Activated CD4-positive, alpha-beta memory T cell treated with anti-CD3 and anti-CD28 coated beads for 36 hours (primary cell): Measurements from ENCODE around the gene OBI1. TPM values are rescaled to one million over a fixed set of nuclear protein-coding genes. Genes with fewer than 3 reads are reported as not detected.
A peak's percentile ranks its signal among the peaks of the same experiment; 100 is the strongest.

Source experiments
- CTCF ChIA-PET: fragments of 350-600 bp; sonication (Branson Sonifier 250); formaldehyde crosslinking; loops from one replicate; lab custom pipeline; 2021; ENCODE audit warnings: antibody characterized with exemption, inconsistent platforms; lab: Charles Lee
- POLR2A ChIA-PET: fragments of 350-600 bp; sonication (Branson Sonifier 250); formaldehyde crosslinking; loops from one replicate; lab custom pipeline; 2021; ENCODE audit warnings: antibody characterized with exemption; lab: Charles Lee
- DNase-seq: peaks from one replicate; pipeline ENCODE4 v3.0.0-alpha.2; 2020
- H3K27ac Mint-ChIP-seq: one replicate; pipeline ENCODE4 v1.8.0; 2021; ENCODE audit warnings: mixed read lengths
- H3K27me3 Mint-ChIP-seq: one replicate; pipeline ENCODE4 v1.8.0; 2021; ENCODE audit warnings: mixed read lengths
- H3K36me3 Mint-ChIP-seq: one replicate; pipeline ENCODE4 v1.8.0; 2021; ENCODE audit warnings: mixed read lengths
- H3K4me1 Mint-ChIP-seq: one replicate; pipeline ENCODE4 v1.8.0; 2021; ENCODE audit warnings: low read depth, mixed read lengths
- H3K4me3 Mint-ChIP-seq: one replicate; pipeline ENCODE4 v1.8.0; 2021; ENCODE audit warnings: mild to moderate bottlenecking, mixed read lengths
- H3K9me3 Mint-ChIP-seq: one replicate; pipeline ENCODE4 v1.8.0; 2021; ENCODE audit warnings: mixed read lengths
- intact Hi-C: fragments of 100-400 bp; cut with micrococcal nuclease; formaldehyde crosslinking; loops from one replicate; pipeline ENCODE4 v1.15.1; 2023
- total RNA-seq, 2 experiments: library from RNA; stranded (reverse); gene quantifications; one replicate each; pipeline ENCODE4 v1.2.3, GENCODE V29; 2021

The OBI1 gene
- 10 to 100 TPM; 17.6 TPM for total RNA-seq

- POLR2A ChIA-PET = no interaction called here
- CTCF ChIA-PET = no interaction called here
- DNase-seq = peak; percentile 93
These were observed at the start of gene OBI1 for GRCh38 chr13:78658630-78659449. TSS of gene OBI1 (minus strand) at chr13:78659155. CDS start at chr13:78659120, 35 bp downstream.

GRCh38 chr13:78701383-78701782 is 42.4 kb upstream of the OBI1 start:
- Mint-ChIP-seq H3K4me1 (no peaks in the 10 kb centered on the region), H3K4me3 (no peak overlapping the region), H3K27me3 (peaks cover 8% of the 10 kb centered on the region), H3K36me3 (no peaks in the 10 kb centered on the region), H3K27ac (no peak overlapping the region), H3K9me3 (peaks cover 4% of the 10 kb centered on the region)
- DNase-seq = no peak
- ChIA-PET CTCF (no interaction called here), POLR2A (no interaction called here)
- intact Hi-C loops = no loop called here

More at GRCh38 chr13:78658630-78659449, at the start of gene OBI1:
- H3K4me3 Mint-ChIP-seq = peak within 1 kb of the TSS; percentile 97
- peaks cover 11% of the 10 kb centered on the region for H3K36me3 Mint-ChIP-seq
- no peaks in the 10 kb centered on the region for H3K9me3 Mint-ChIP-seq
- H3K4me1 Mint-ChIP-seq = peaks cover 29% of the 10 kb centered on the region
- H3K27me3 Mint-ChIP-seq = no peaks in the 10 kb centered on the region
- intact Hi-C loops = loop anchor here (2.0 to 5.0 kb wide), 5 partner anchors 52 to 1368 kb away; no protein-coding TSS in a partner anchor
- peak within 1 kb of the TSS; percentile 91 for H3K27ac Mint-ChIP-seq

DNA sequence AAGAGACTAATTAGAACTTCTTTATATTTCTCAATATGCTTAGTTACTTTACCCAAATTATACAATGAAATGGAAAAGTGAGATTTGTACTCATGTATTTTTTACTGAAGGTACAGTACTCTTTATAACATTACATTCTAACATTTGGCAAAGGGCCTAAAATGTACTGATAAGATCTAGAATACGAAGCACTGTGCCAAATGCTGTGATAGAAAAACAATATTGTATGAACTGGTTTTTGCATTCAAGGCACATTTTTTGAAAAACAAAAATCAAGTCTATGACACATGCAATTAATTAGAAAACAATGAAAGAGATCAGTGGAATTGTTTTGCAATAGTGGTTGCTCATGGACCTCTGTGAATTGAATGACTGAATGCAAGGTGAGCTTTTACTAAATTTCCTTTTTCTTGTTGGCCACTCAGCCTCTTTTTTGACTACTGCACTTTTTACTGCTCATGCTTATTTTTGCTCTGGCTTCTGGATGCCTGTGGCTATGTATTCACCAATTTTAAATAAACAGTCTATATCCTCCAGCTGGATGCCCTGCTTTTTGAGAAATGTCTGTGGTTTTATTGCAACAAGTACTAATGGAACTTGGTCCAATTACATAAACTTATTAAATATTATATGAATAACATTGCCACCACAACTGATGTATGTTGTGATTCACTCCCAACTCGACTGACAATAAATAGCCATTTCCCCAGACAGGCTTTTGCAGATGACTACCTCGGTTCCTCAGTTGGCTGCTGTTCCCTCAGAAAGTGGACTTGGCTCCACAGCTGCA is 41.4 kb upstream of the OBI1 start:
- Mint-ChIP-seq H3K4me3 (no peak overlapping the region), H3K27ac (no peak overlapping the region), H3K9me3 (peaks cover 4% of the 10 kb centered on the region), H3K27me3 (peaks cover 12% of the 10 kb centered on the region), H3K4me1 (no peaks in the 10 kb centered on the region), H3K36me3 (no peaks in the 10 kb centered on the region)
- CTCF ChIA-PET = no interaction called here
- no peak for DNase-seq
- POLR2A ChIA-PET = no interaction called here
- intact Hi-C loops = no loop called here

GRCh38 chr13:78689011-78689410 is 30.1 kb upstream of the OBI1 start:
- Mint-ChIP-seq H3K4me3 (no peak overlapping the region), H3K9me3 (no peaks in the 10 kb centered on the region), H3K36me3 (peaks cover 2% of the 10 kb centered on the region), H3K4me1 (no peaks in the 10 kb centered on the region), H3K27ac (no peak overlapping the region), H3K27me3 (peaks cover 10% of the 10 kb centered on the region)
- no peak for DNase-seq
- ChIA-PET CTCF (no interaction called here), POLR2A (no interaction called here)
- intact Hi-C loops = no loop called here

GRCh38 chr13:78686461-78686860 is 27.5 kb upstream of the OBI1 start:
- Mint-ChIP-seq H3K4me3 (no peak overlapping the region), H3K4me1 (no peaks in the 10 kb centered on the region), H3K27me3 (peaks cover 23% of the 10 kb centered on the region), H3K9me3 (no peaks in the 10 kb centered on the region), H3K36me3 (peaks cover 2% of the 10 kb centered on the region), H3K27ac (no peak overlapping the region)
- POLR2A ChIA-PET = no interaction called here
- no peak for DNase-seq
- intact Hi-C loops = no loop called here
- CTCF ChIA-PET = no interaction called here

GRCh38 chr13:78680576-78681350 is 21.8 kb upstream of the OBI1 start:
- Mint-ChIP-seq H3K4me3 (no peak overlapping the region), H3K36me3 (peaks cover 2% of the 10 kb centered on the region), H3K4me1 (no peaks in the 10 kb centered on the region), H3K27ac (no peak overlapping the region), H3K27me3 (peaks cover 18% of the 10 kb centered on the region), H3K9me3 (no peaks in the 10 kb centered on the region)
- ChIA-PET POLR2A (no interaction called here), CTCF (no interaction called here)
- intact Hi-C loops = no loop called here
- no peak for DNase-seq

- no peak for DNase-seq
- Mint-ChIP-seq H3K9me3 (no peaks in the 10 kb centered on the region), H3K27ac (no peak overlapping the region), H3K27me3 (peaks cover 16% of the 10 kb centered on the region), H3K36me3 (peaks cover under 1% of the 10 kb centered on the region), H3K4me1 (no peaks in the 10 kb centered on the region), H3K4me3 (no peak overlapping the region)
- ChIA-PET POLR2A (no interaction called here), CTCF (no interaction called here)
- intact Hi-C loops = no loop called here
These were observed 21.2 kb upstream of the OBI1 start for GRCh38 chr13:78680115-78680561.

DNA sequence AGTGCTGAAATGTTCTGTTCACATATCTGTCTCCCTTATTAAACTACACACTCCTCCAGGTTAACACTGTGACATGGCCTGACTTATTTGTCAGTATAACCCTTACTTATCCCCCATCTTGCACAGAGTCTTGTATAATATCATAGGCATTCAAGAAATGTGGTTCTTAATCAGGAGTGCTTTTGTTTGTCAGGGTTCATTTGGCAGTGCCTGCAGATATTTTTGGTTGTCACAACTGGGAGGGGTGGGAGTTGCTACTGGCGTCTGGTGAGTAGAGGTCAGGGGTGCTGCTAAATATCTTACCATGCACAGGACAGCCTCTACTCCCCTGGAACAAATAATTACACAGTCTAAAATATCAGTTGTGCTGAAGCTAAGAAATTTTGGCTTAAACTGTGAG is 20.4 kb upstream of the OBI1 start:
- CTCF ChIA-PET = no interaction called here
- no peak for DNase-seq
- intact Hi-C loops = no loop called here
- POLR2A ChIA-PET = no interaction called here
- Mint-ChIP-seq H3K4me1 (no peaks in the 10 kb centered on the region), H3K36me3 (no peaks in the 10 kb centered on the region), H3K4me3 (no peak overlapping the region), H3K9me3 (no peaks in the 10 kb centered on the region), H3K27me3 (peaks cover 16% of the 10 kb centered on the region), H3K27ac (no peak overlapping the region)

DNA sequence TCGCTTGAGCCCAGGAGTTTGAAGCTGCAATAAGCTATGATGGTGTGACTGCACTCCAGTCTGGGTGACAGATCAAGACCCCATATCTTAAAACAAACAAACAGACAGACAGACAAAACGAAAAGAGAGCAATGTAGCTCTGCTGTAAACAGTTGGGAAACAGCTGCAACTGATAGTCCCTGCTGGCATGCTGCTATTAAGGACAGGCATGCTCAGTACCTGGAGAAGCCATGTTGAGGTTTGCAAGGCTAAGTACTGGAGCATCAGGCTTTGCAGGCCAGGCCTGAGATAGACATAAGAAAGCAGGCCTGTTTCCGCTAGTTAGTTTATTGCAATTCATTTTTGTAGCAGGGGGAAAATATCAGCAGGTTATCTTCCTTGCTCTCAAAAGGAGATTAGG is 16.2 kb upstream of the OBI1 start:
- intact Hi-C loops = no loop called here
- ChIA-PET POLR2A (no interaction called here), CTCF (no interaction called here)
- H3K27me3 Mint-ChIP-seq = peaks cover 12% of the 10 kb centered on the region
- no peak for DNase-seq
- no peak overlapping the region for H3K27ac Mint-ChIP-seq
- no peaks in the 10 kb centered on the region for H3K4me1 Mint-ChIP-seq
- no peaks in the 10 kb centered on the region for H3K9me3 Mint-ChIP-seq
- H3K4me3 Mint-ChIP-seq = no peak overlapping the region
- H3K36me3 Mint-ChIP-seq = no peaks in the 10 kb centered on the region

DNA sequence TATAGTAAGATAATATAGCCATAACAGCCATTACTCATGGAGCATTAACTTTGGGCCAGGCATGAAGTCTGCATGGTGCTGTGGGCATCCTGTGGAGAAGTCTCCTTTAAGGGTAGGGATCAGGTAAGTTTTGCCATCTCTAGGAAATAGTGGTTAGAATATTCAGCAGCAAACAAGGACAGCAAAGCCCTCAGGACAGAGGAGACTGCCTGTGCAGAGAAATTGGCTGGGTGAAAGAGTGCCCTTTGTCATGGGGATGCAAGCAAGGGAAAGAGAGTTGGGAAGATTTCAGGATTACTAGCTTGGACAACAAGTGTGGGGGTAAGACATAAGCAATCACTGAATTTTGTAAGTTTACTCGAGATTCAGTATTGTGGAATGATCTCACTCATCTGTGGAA is 15.7 kb upstream of the OBI1 start:
- Mint-ChIP-seq H3K4me1 (no peaks in the 10 kb centered on the region), H3K4me3 (no peak overlapping the region), H3K36me3 (no peaks in the 10 kb centered on the region), H3K9me3 (no peaks in the 10 kb centered on the region), H3K27me3 (peaks cover 12% of the 10 kb centered on the region), H3K27ac (no peak overlapping the region)
- ChIA-PET CTCF (no interaction called here), POLR2A (no interaction called here)
- intact Hi-C loops = no loop called here
- DNase-seq = no peak

DNA sequence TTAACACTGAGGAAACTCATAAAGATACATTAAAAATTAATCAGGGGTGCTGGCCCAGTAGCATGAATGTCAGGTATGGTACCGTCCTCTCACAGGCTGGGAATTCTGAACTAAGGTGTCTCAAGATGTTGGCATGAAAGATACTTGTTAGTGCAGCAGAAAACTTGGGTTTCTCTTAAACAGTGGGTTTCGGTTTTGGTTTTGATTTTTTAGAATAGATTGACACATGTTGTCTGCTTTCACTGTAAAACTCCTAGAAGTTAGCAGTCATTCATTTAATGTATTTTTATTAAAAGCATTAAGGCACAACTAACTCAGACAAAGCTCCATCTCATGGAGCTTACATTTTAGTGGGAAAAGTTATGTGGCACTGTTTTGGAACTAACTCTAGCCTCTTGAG is 3.5 kb upstream of the OBI1 start:
- intact Hi-C loops = no loop called here
- Mint-ChIP-seq H3K36me3 (peaks cover 3% of the 10 kb centered on the region), H3K27ac (no peak overlapping the region), H3K4me3 (no peak overlapping the region), H3K4me1 (peaks cover 19% of the 10 kb centered on the region), H3K27me3 (no peaks in the 10 kb centered on the region), H3K9me3 (no peaks in the 10 kb centered on the region)
- ChIA-PET CTCF (no interaction called here), POLR2A (no interaction called here)
- no peak for DNase-seq

GRCh38 chr13:78660495-78660857 is 1.5 kb upstream of the OBI1 start:
- intact Hi-C loops = no loop called here
- ChIA-PET POLR2A (no interaction called here), CTCF (no interaction called here)
- peak overlapping the region; percentile 97 for H3K4me3 Mint-ChIP-seq
- H3K27me3 Mint-ChIP-seq = no peaks in the 10 kb centered on the region
- H3K36me3 Mint-ChIP-seq = peaks cover 8% of the 10 kb centered on the region
- peaks cover 25% of the 10 kb centered on the region for H3K4me1 Mint-ChIP-seq
- H3K27ac Mint-ChIP-seq = no peak overlapping the region
- no peaks in the 10 kb centered on the region for H3K9me3 Mint-ChIP-seq
- DNase-seq = no peak
